IPS DF 19.7 (cell line): ENCODE data around the gene AATF.

Experiments
- DNase-seq: peaks from one replicate; pipeline ENCODE4 v3.0.0-alpha.2; 2013; ENCODE audit warnings: low read depth, low spot score

Gene AATF

GRCh38 chr17:36979565-36979941, 30.8 kb downstream of the AATF start:
- no peak for DNase-seq

GRCh38 chr17:36980280-36980761, 31.6 kb downstream of the AATF start:
- DNase-seq: no peak

GRCh38 chr17:36983618-36984017, 34.9 kb downstream of the AATF start:
- DNase-seq: no peak

- no peak for DNase-seq
Observed at GRCh38 chr17:36989173-36989572, 40.4 kb downstream of the AATF start.

- DNase-seq: no peak
Observed at GRCh38 chr17:36992701-36993100, 43.9 kb downstream of the AATF start.

- no peak for DNase-seq
Observed at GRCh38 chr17:36993227-36993626, 44.5 kb downstream of the AATF start.

GRCh38 chr17:36994438-36994837, 45.7 kb downstream of the AATF start:
- no peak for DNase-seq

GRCh38 chr17:36999471-36999870, 50.7 kb downstream of the AATF start:
- no peak for DNase-seq

GRCh38 chr17:37016780-37017179, 68.0 kb downstream of the AATF start:
- no peak for DNase-seq

GRCh38 chr17:37017404-37017803, 68.7 kb downstream of the AATF start:
- DNase-seq: no peak

- no peak for DNase-seq
Observed at GRCh38 chr17:37019117-37019740, 70.5 kb downstream of the AATF start.

GRCh38 chr17:37019741-37020129, 71.0 kb downstream of the AATF start:
- no peak for DNase-seq

- no peak for DNase-seq
Observed at GRCh38 chr17:37024181-37024637, 75.5 kb downstream of the AATF start.

GRCh38 chr17:37025238-37025637, 76.5 kb downstream of the AATF start:
- DNase-seq: no peak

GRCh38 chr17:37025847-37026530, 77.2 kb downstream of the AATF start:
- no peak for DNase-seq

GRCh38 chr17:37026531-37026869, 77.7 kb downstream of the AATF start:
- DNase-seq: no peak

- DNase-seq: no peak
Observed at GRCh38 chr17:37028040-37028439, 79.3 kb downstream of the AATF start.

- DNase-seq: no peak
Observed at GRCh38 chr17:37031493-37032083, 82.8 kb downstream of the AATF start.

GRCh38 chr17:37037590-37038155, 88.9 kb downstream of the AATF start:
- no peak for DNase-seq

GRCh38 chr17:37039269-37039668, 90.5 kb downstream of the AATF start:
- no peak for DNase-seq

GRCh38 chr17:37041932-37042331, 93.2 kb downstream of the AATF start:
- no peak for DNase-seq

GRCh38 chr17:37043201-37043600, 94.4 kb downstream of the AATF start:
- no peak for DNase-seq
